Activated CD4-positive, alpha-beta T cell treated with anti-CD3 and anti-CD28 coated beads, Interleukin-2, Interleukin-6, amounts not matched to agents 100 ng/mL and 50 ng/mL, durations not matched to agents 16 hours and 8 hours (primary cell): ENCODE results near the gene ALDH4A1.
"Not testable (repeated sequence)": the region's sequence is repeated elsewhere in the genome, so short reads cannot be mapped to it uniquely, and the experiment has no call there.

ENCODE experiments used
- DNase-seq: peaks from one replicate; pipeline ENCODE4 v3.0.0-alpha.2; 2020

Gene ALDH4A1

DNA sequence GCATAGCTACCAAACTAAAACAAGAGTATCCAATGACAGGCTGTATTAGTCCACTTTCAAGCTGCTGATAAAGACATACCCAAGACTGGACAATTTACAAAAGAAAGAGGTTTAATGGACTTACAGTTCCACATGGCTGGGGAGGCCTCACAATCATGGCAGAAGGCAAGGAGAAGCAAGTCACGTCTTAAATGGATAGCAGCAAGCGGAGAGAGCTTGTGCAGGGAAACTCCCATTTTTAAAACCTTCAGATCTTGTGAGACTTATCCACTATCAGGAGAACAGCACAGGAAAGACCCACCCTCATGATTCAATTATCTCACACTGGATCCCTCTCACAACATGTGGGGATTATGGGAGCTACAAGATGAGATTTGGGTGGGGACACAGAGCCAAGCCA lies 54.6 kb downstream of the ALDH4A1 start:
- not testable (repeated sequence) for DNase-seq

DNA sequence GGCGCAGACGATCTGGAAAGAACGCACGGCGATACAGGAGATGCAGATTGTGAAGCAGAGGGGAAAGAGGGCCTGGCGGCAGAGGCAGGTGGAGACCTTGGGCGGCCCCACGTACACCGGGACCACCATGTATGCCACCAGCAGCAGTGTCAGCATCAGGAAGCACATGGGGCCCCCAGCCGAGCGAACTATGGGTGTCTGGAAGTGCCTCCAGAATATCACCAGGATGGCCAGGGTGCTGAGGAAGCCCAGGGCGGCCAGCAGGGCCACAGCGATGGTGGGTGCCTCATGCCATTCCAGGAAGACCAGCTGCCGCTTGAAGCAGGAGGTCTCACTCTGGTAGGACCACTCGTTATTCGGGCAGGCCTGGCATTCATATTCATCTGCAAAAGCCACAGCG lies 62.2 kb downstream of the ALDH4A1 start:
- no peak for DNase-seq

DNA sequence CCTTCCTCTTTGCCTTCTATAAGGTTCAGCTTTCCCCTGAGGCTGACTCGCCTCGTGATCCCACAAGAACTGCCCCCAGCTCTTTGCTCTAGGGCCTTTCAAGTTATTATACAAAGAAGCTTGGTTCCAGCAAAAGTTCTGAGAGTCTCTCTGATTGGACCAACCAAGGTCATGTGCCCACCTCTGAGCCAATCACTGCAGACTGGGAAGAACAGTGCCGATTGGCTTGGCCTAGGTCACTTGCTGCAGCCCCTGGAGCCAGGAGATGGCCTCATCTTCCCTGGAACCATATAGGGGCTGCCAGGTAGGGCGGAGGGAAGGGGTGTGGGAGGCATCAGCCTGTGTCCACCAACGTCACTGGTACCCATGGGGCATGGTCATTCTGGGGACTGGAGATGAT lies 65.7 kb downstream of the ALDH4A1 start:
- no peak for DNase-seq

GRCh38 chr1:18832319-18832718 lies 70.0 kb downstream of the ALDH4A1 start:
- DNase-seq, result not testable (repeated sequence)

DNA sequence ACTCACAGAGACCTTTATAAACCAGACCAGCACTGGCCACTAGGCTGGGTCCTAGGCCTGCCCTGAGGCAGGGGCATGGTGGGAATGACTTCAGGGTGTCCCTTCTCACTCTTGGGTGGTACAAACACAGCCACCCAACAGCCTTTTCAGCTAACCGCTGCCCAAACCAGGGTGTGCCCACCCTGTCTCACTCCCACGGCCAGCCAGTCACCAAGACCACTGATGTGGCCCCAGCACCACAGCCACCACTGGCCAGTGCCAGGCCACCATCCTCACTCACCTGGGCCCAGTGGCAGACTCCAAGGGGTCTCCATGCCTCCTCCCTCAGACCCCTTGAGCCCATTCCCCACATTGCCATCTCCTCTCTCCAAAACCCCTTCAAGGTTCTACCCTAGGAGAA lies 70.7 kb downstream of the ALDH4A1 start:
- DNase-seq, result no peak

- DNase-seq, result no peak
Observed at GRCh38 chr1:18830596-18830995, 71.8 kb downstream of the ALDH4A1 start.

- DNase-seq, result no peak
Observed at GRCh38 chr1:18829671-18830070, 72.7 kb downstream of the ALDH4A1 start.

- DNase-seq, result no peak
Observed at GRCh38 chr1:18828224-18828623, 74.1 kb downstream of the ALDH4A1 start.

GRCh38 chr1:18823438-18823837 lies 78.9 kb downstream of the ALDH4A1 start:
- DNase-seq, result no peak
